Trophoblast cell (in vitro differentiated cells and primary cell): ENCODE results near the gene ENTHD1.

ENCODE experiments used
- DNase-seq, 2 donors: peaks; one replicate each; pipeline ENCODE4 v3.0.0-alpha.2; 2016
- H2AFZ ChIP-seq: 2 replicates; pipeline ENCODE4 v1.6.1; 2013; ENCODE audit warnings: low read length, moderate library complexity, mild to moderate bottlenecking; ENCODE audit not compliant: insufficient read depth, poor library complexity
- H2AK5ac ChIP-seq: 2 replicates; pipeline ENCODE4 v1.6.1; 2013; ENCODE audit warnings: mild to moderate bottlenecking, low read length
- H2BK120ac ChIP-seq: 2 replicates; pipeline ENCODE4 v1.6.1; 2013; ENCODE audit warnings: low read length, mild to moderate bottlenecking, moderate library complexity; ENCODE audit not compliant: insufficient read depth, poor library complexity
- H2BK12ac ChIP-seq: 2 replicates; pipeline ENCODE4 v1.6.1; 2013; ENCODE audit warnings: mild to moderate bottlenecking, low read length, moderate library complexity
- H2BK5ac ChIP-seq: 2 replicates; pipeline ENCODE4 v1.6.1; 2013; ENCODE audit warnings: low read length, low read depth, moderate library complexity, mild to moderate bottlenecking; ENCODE audit not compliant: poor library complexity
- H3K14ac ChIP-seq: 2 replicates; pipeline ENCODE4 v1.6.1; 2013; ENCODE audit warnings: mild to moderate bottlenecking, low read length
- H3K18ac ChIP-seq: 2 replicates; pipeline ENCODE4 v1.6.1; 2013; ENCODE audit warnings: mild to moderate bottlenecking, low read length
- H3K23ac ChIP-seq: 2 replicates; pipeline ENCODE4 v1.6.1; 2013; ENCODE audit warnings: low read length
- H3K27ac ChIP-seq: 2 replicates; pipeline ENCODE4 v1.5.1; 2013; ENCODE audit warnings: low read depth, mild to moderate bottlenecking, inconsistent platforms, low read length, moderate library complexity
- H3K27me3 ChIP-seq: 2 replicates; pipeline ENCODE4 v1.6.1; 2013; ENCODE audit warnings: inconsistent platforms, mild to moderate bottlenecking, low read length, moderate library complexity; ENCODE audit not compliant: insufficient read depth
- H3K36me3 ChIP-seq, 2 experiments: 1 replicate in 1 of 2; 2 replicates in 1 of 2; pipeline ENCODE4 v1.6.1; 2013; ENCODE audit warnings: low read length in 2 of 2, mild to moderate bottlenecking in 2 of 2, moderate library complexity in 1 of 2; ENCODE audit not compliant: insufficient read depth in 2 of 2, control insufficient read depth in 1 of 2
- H3K4ac ChIP-seq: 2 replicates; pipeline ENCODE4 v1.6.1; 2013; ENCODE audit warnings: low read depth, mild to moderate bottlenecking, low read length, moderate library complexity
- H3K4me1 ChIP-seq, 2 experiments: 1 replicate in 1 of 2; 2 replicates in 1 of 2; pipeline ENCODE4 v1.6.1; 2013; ENCODE audit warnings: low read length in 2 of 2, mild to moderate bottlenecking in 2 of 2, moderate library complexity in 1 of 2; ENCODE audit not compliant: insufficient read depth in 2 of 2, control insufficient read depth in 1 of 2
- H3K4me2 ChIP-seq: 2 replicates; pipeline ENCODE4 v1.6.1; 2013; ENCODE audit warnings: inconsistent platforms, mild to moderate bottlenecking, low read length, moderate library complexity
- H3K4me3 ChIP-seq: 2 replicates; pipeline ENCODE4 v1.5.1; 2013; ENCODE audit warnings: mild to moderate bottlenecking, low read depth, low read length, inconsistent platforms
- H3K79me1 ChIP-seq: one replicate; pipeline ENCODE4 v1.6.1; 2013; ENCODE audit warnings: low read length
- H3K79me2 ChIP-seq: 2 replicates; pipeline ENCODE4 v1.6.1; 2013; ENCODE audit warnings: low read length, mild to moderate bottlenecking; ENCODE audit not compliant: control insufficient read depth, insufficient read depth, poor library complexity
- H3K9ac ChIP-seq: 2 replicates; pipeline ENCODE4 v1.6.1; 2013; ENCODE audit warnings: mild to moderate bottlenecking, low read length
- H3K9me3 ChIP-seq: 2 replicates; pipeline ENCODE4 v1.6.1; 2013; ENCODE audit warnings: low read depth, mild to moderate bottlenecking, control low read depth, inconsistent platforms, low read length; ENCODE audit not compliant: insufficient read depth
- H4K12ac ChIP-seq: 2 replicates; pipeline ENCODE4 v1.6.1; 2013; ENCODE audit warnings: low read depth, mild to moderate bottlenecking, low read length, moderate library complexity
- H4K8ac ChIP-seq: 2 replicates; pipeline ENCODE4 v1.6.1; 2013; ENCODE audit warnings: low read depth, mild to moderate bottlenecking, low read length, moderate library complexity
- H4K91ac ChIP-seq: one replicate; pipeline ENCODE4 v1.6.1; 2013; ENCODE audit warnings: low read depth, mild to moderate bottlenecking, low read length, moderate library complexity
- WGBS: extraction: QIAGEN DNeasy Blood & Tissue Kit; methylation state at CpG from one replicate; pipeline ENCODE4 v1.1.7; 2013; ENCODE audit warnings: missing lambda C conversion rate; ENCODE audit not compliant: insufficient read length, insufficient coverage; ENCODE audit errors: extremely low coverage; 5-methylcytosine and 5-hydroxymethylcytosine counted together

The ENTHD1 gene

GRCh38 chr22:39732625-39733024 is 160.9 kb downstream of the ENTHD1 start:
- Histone ChIP-seq H4K12ac (no peak overlapping the region), H4K91ac (no peak overlapping the region), H2AK5ac (no peak overlapping the region), H3K4me1 (no peaks in the 10 kb centered on the region), H3K4ac (no peak overlapping the region), H3K23ac (no peak overlapping the region), H3K14ac (no peak overlapping the region), H3K18ac (no peak overlapping the region), H4K8ac (no peak overlapping the region), H2BK120ac (no peak overlapping the region), H3K79me2 (no peaks in the 10 kb centered on the region), H3K4me2 (no peak overlapping the region), H2AFZ (no peak overlapping the region), H3K9me3 (peaks cover 4% of the 10 kb centered on the region), H2BK5ac (no peak overlapping the region), H2BK12ac (no peak overlapping the region), H3K27ac (no peak overlapping the region), H3K36me3 (no peaks in the 10 kb centered on the region), H3K9ac (no peak overlapping the region), H3K4me3 (no peak overlapping the region), H3K79me1 (no peaks in the 10 kb centered on the region), H3K27me3 (no peaks in the 10 kb centered on the region)
- no CpG with 5 or more reads among the region's 8 CpGs for WGBS
- DNase-seq, result no peak

DNA sequence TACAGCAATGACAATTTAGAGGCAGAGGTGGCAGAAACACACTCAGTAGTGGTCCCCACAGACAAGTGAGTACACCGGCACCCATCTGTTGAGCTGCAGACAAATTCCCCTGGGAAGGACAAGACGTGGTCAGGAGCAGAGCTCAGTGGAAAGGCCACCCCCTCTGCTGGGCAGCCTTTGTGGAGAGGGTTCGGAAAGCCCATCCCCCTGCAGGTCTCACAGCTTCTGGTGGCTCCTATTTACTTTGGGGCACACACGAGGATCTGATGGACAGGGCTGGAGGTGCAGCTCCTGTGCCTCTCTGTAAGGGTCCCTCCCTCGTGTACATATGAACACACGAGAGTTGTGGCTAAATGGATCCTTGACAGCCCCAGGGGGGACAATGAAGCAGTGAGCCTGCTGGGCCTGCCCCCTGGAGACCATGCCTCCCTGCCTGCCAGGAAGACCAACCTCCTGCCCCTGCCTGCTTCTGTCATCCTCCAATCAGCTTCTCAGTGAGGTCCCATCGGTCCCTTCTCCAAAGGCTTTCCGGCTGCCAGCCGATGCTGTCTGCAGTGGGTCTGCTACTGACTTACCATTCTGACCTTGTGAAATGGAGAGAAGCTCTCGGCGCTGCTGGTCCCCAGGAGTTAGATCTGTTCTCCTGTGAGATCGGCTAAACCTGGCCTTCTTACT is 161.5 kb downstream of the ENTHD1 start:
- no peak overlapping the region for H3K14ac ChIP-seq
- no peak overlapping the region for H3K18ac ChIP-seq
- no peak overlapping the region for H2BK5ac ChIP-seq
- no peaks in the 10 kb centered on the region for H3K79me2 ChIP-seq
- no peak overlapping the region for H3K4ac ChIP-seq
- H4K91ac ChIP-seq, result no peak overlapping the region
- no peak overlapping the region for H2BK120ac ChIP-seq
- H3K4me2 ChIP-seq, result no peak overlapping the region
- no peak overlapping the region for H3K4me3 ChIP-seq
- H4K8ac ChIP-seq, result no peak overlapping the region
- DNase-seq, result no peak
- no peaks in the 10 kb centered on the region for H3K79me1 ChIP-seq
- H3K9me3 ChIP-seq, result peaks cover 4% of the 10 kb centered on the region
- H3K27ac ChIP-seq, result no peak overlapping the region
- no peak overlapping the region for H3K23ac ChIP-seq
- no peaks in the 10 kb centered on the region for H3K27me3 ChIP-seq
- no CpG with 5 or more reads among the region's 12 CpGs for WGBS
- H3K36me3 ChIP-seq, result no peaks in the 10 kb centered on the region
- H3K4me1 ChIP-seq, result no peaks in the 10 kb centered on the region
- no peak overlapping the region for H2AK5ac ChIP-seq
- H4K12ac ChIP-seq, result no peak overlapping the region
- H3K9ac ChIP-seq, result no peak overlapping the region
- H2AFZ ChIP-seq, result no peak overlapping the region
- no peak overlapping the region for H2BK12ac ChIP-seq

DNA sequence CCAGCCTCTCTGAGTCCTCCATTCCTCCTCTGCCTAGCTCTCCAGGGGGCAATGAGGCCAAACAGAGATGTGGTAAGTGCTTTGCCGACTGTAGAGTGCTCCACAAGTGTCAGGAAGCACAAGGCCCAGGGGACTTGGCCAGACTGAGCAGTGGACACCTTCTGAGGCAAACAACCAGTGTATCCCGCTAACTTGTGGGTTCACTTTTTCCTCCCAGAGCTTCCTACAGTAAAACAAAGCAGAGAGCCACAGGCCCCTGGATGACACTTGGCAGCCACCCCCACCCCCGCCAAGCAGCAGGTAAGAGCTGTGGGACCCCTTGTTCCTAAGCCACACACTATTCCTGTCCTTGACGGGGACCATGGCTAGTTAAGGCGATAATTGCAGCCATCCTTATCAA is 162.1 kb downstream of the ENTHD1 start:
- no peak overlapping the region for H2BK12ac ChIP-seq
- H2AFZ ChIP-seq, result no peak overlapping the region
- no peak for DNase-seq
- H2BK5ac ChIP-seq, result no peak overlapping the region
- H2BK120ac ChIP-seq, result no peak overlapping the region
- no peak overlapping the region for H3K23ac ChIP-seq
- H3K27ac ChIP-seq, result no peak overlapping the region
- no peak overlapping the region for H4K8ac ChIP-seq
- H3K18ac ChIP-seq, result no peak overlapping the region
- no peak overlapping the region for H3K4me3 ChIP-seq
- H4K91ac ChIP-seq, result no peak overlapping the region
- WGBS, result no CpG with 5 or more reads among the region's 5 CpGs
- H4K12ac ChIP-seq, result no peak overlapping the region
- no peak overlapping the region for H3K4ac ChIP-seq
- no peaks in the 10 kb centered on the region for H3K79me1 ChIP-seq
- H3K9ac ChIP-seq, result no peak overlapping the region
- H3K36me3 ChIP-seq, result no peaks in the 10 kb centered on the region
- H3K4me2 ChIP-seq, result no peak overlapping the region
- peaks cover 4% of the 10 kb centered on the region for H3K9me3 ChIP-seq
- H3K14ac ChIP-seq, result no peak overlapping the region
- no peaks in the 10 kb centered on the region for H3K79me2 ChIP-seq
- no peak overlapping the region for H2AK5ac ChIP-seq
- no peaks in the 10 kb centered on the region for H3K4me1 ChIP-seq
- no peaks in the 10 kb centered on the region for H3K27me3 ChIP-seq

- Histone ChIP-seq H3K27ac (no peak overlapping the region), H2BK120ac (no peak overlapping the region), H3K23ac (no peak overlapping the region), H3K18ac (no peak overlapping the region), H2BK5ac (no peak overlapping the region), H3K14ac (no peak overlapping the region), H2AK5ac (no peak overlapping the region), H4K12ac (no peak overlapping the region), H3K4me1 (no peaks in the 10 kb centered on the region), H3K4me2 (no peak overlapping the region), H3K9ac (no peak overlapping the region), H2BK12ac (no peak overlapping the region), H4K91ac (no peak overlapping the region), H4K8ac (no peak overlapping the region), H3K4ac (no peak overlapping the region), H3K4me3 (no peak overlapping the region), H3K27me3 (no peaks in the 10 kb centered on the region), H3K79me2 (no peaks in the 10 kb centered on the region), H3K9me3 (peaks cover 1% of the 10 kb centered on the region), H2AFZ (no peak overlapping the region), H3K79me1 (no peaks in the 10 kb centered on the region), H3K36me3 (no peaks in the 10 kb centered on the region)
- WGBS, result no CpG with 5 or more reads among the region's 13 CpGs
- DNase-seq, result no peak
Measured at GRCh38 chr22:39729141-39729934, 164.2 kb downstream of the ENTHD1 start.
